M059J (cell line): Measurements from ENCODE around the gene RNF114. TPM values are rescaled to one million over a fixed set of nuclear protein-coding genes. Genes with fewer than 3 reads are reported as not detected.
"Not testable (repeated sequence)": the region's sequence is repeated elsewhere in the genome, so short reads cannot be mapped to it uniquely, and the experiment has no call there.

Experiments used
- DNase-seq: peaks from one replicate; pipeline ENCODE4 v3.0.0-alpha.2; 2012; ENCODE audit warnings: low read depth
- total RNA-seq: library from RNA; depleted of rRNA; stranded (reverse); fragments of >200 nt; shearing (Covaris generic); gene quantifications from 2 replicates; pipeline ENCODE4 v1.2.3, GENCODE V29; 2014; rRNA removed

RNF114 gene
- total RNA-seq, 1 experiment from 2014 or later = 527 TPM

GRCh38 chr20:49985617-49986016 is 49.4 kb downstream of the RNF114 start:
- DNase-seq = no peak

- no peak for DNase-seq
These were observed 49.9 kb downstream of the RNF114 start for GRCh38 chr20:49986049-49986448.

DNA sequence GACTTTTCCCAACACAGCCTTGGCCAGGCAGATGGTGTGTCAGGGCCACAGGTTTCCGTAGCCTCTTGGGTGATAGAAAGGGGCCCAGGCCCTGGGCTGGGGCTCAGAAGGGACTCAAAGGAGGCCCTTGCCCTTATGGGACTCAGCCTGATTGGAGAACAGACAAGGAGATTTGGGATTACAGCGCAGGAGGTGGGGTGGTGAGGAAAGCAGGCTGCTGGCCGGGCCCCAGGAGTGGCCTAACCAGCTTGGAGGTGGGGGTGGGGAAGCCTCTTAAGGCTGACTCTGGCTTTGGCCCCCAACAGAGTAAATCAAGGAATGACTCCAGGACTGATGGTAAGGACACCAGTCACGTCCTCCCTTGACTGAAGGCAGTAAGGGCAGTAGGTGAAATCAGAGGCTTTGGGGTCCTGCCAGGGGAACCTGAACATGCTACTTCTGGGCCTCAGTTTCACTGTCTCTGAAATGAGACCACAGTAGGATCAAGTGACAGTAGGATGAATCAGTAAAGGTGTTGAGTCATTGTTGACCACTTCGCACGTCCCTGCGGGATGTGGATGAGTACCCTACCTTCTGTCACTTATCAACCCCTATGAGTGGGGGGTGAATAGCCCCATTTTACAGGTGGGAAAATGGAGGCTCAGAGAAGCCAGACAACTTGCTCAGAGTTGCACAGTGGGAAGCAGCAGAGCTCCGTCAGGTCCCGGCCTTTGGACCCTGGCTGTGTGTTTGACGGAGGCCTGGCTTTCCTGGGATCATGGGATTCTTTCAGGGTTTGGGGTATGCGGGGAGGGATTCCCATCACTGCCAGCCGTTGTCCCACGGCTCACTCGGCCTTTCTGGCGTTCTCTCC is 51.0 kb downstream of the RNF114 start:
- DNase-seq = peak; percentile 66

GRCh38 chr20:49987868-49988690 is 51.9 kb downstream of the RNF114 start:
- peak; percentile 74 for DNase-seq

DNA sequence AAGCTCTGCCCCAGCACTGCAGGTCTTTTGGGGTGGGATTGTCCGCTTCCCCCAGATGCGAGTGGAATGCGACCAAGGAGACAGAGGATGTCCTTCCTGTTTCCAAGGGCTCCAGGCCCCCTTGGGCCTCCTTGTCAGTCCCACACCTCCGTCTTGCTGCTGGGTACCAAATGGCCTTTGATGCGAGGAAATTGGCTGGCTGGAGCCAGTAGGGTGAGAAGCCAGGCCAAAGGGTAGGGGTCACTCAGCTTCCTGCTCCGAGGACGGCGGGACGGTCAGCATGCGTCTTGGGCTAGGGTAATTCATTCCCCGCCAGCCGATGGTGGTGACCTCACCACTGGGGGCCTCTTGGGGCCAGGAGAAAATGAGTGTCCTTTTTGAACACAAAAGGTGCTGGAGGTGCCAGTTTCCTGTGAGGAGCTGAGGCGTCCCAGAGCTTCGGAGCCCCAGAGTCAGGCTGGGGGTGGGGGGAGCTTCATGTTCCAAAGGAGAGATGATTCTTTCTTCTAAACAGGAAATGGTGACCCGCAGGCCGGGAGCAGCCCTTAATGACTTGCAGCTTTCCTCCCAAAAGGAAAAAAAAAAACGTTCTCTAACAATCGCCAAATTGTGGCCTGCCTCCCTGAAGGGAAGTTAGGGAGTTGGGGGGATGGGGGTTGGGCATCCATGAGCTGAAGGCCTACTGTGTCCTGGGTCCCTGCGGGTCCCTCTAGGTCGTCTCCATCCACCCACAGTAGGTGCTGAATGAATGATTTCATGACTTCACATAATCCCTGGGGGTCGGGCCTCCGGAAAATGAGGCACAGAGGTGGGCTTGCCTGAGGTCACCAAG is 53.3 kb downstream of the RNF114 start:
- peak; percentile 99 for DNase-seq

DNA sequence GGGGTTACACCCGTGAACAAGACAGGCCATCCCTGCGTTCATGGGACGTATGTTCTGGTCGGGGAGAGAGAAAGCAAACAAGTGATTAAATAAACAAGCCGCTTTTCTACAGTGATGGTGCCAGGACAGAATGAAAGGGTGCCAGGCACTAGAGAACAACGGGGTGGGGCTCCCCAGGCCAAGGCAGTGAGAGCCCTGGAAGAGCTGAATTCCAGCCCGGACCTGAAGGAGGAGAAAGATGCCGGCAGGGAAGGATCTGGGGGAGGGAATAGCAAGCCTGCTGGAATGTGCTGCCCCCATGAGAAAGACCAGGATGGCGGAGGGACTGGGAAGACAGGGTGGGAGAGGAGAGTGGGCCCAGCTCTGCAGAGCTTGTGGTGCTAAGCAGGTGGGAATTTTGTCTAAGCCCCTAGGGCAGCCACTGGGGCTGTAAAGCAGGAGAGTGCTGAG is 54.1 kb downstream of the RNF114 start:
- DNase-seq = peak; percentile 71

GRCh38 chr20:49993301-49993751 is 57.1 kb downstream of the RNF114 start:
- no peak for DNase-seq

GRCh38 chr20:49995586-49995985 is 59.4 kb downstream of the RNF114 start:
- DNase-seq = no peak

- DNase-seq = not testable (repeated sequence)
These were observed 62.4 kb downstream of the RNF114 start for GRCh38 chr20:49998478-49999188.

- no peak for DNase-seq
These were observed 63.1 kb downstream of the RNF114 start for GRCh38 chr20:49999329-49999728.

- not testable (repeated sequence) for DNase-seq
These were observed 64.5 kb downstream of the RNF114 start for GRCh38 chr20:50000548-50001222.

DNA sequence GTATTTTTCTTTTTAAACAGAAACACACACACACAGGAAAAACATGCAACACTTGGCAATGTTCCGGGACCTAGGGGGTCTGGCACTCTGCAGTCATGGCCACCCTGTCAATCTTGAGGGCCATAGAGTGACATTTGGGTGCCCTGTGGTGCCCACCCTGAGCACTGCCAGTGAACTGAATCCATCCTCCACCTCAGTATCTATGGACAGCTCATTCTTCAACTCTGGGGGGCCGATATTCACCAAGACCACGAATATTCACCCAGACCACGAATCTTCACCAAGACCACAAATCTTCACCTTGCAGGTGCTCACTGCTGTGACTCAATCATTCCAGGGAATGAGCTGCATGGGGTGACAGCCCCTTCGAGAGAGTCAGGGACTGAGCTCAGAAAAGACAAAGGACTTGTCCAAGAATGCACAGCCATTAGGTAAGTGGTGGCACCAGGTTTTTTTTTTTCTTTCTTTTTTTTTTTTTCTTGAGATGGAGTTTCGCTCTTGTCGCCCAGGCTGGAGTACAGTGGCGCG is 65.7 kb downstream of the RNF114 start:
- peak; percentile 55 for DNase-seq

GRCh38 chr20:50003253-50003656 is 67.1 kb downstream of the RNF114 start:
- DNase-seq = peak; percentile 57

Other genes with a start within 250 kb of the RNF114 start
- 30.2 and 46.0 TPM in 2 replicates for gene B4GALT5, start 222.5 kb upstream of the RNF114 start, total RNA-seq
- gene SLC9A8, start 123.6 kb upstream of the RNF114 start, total RNA-seq = 6.0 and 9.0 TPM in 2 replicates
- 4.1 and 8.3 TPM in 2 replicates for gene SPATA2, start 20.9 kb upstream of the RNF114 start, total RNA-seq
- 8.4 and 10.6 TPM in 2 replicates for gene SNAI1, start 46.6 kb downstream of the RNF114 start, total RNA-seq
- gene UBE2V1, start 176.8 kb downstream of the RNF114 start, total RNA-seq = 135 and 170 TPM in 2 replicates
- gene PEDS1, start 217.3 kb downstream of the RNF114 start, total RNA-seq = 49.6 and 61.9 TPM in 2 replicates